ENCODE measurements around the gene CREBZF.
"Not testable (repeated sequence)": the region's sequence is repeated elsewhere in the genome, so short reads cannot be mapped to it uniquely, and the experiment has no call there.

CREBZF gene

GRCh38 chr11:85626496-85626895 lies 38.4 kb downstream of the CREBZF start:
- DNase-seq (ENCODE audit: low spot score): no peak

GRCh38 chr11:85620256-85620655 lies 44.7 kb downstream of the CREBZF start:
- DNase-seq (ENCODE audit: low spot score): peak; percentile 17

GRCh38 chr11:85619499-85619898 lies 45.4 kb downstream of the CREBZF start:
- no peak for DNase-seq (ENCODE audit: low spot score)

GRCh38 chr11:85611643-85612042 lies 53.3 kb downstream of the CREBZF start:
- not testable (repeated sequence) for DNase-seq (ENCODE audit: low spot score)
